ENCODE data around the gene PRTN3. TPM values are rescaled to one million over a fixed set of nuclear protein-coding genes. Genes with fewer than 3 reads are reported as not detected.

Gene PRTN3
- polyA plus RNA-seq, 1 donor (not counting 4 experiments of a cell fraction or from before 2014, with no cell fraction given) = not detected

DNA sequence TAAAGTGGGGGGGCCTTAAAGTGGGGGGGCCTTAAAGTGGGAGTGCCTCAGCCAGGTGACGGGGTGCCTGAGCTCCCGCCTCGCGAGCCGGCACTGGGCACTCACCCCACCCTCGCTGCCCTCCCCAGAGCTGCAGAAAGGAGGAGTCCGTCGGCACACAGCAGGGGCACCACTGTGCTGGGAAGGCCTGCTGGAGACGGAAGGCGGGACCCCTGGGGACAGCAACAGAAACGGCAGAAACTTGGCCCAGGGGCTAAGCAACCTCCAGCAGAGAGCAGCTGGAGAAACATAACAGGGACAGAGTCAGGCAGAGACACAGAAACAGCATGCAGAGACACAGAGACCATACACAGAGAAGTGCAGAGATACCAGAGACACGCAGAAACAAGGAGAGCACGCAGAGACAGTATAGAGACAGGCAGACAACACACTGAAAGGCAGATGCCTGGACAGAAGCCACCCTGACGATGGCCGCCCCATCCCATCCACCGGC, 26.5 kb downstream of the PRTN3 start:
- no peak for TF ChIP-seq EZH2 (IDR thresholded peaks at IDR 0.05; ENCODE audit: low read length)
- Histone ChIP-seq H3K27ac (ENCODE audit: control insufficient read depth, insufficient read depth, low read length) (no peak overlapping the region), H3K4me1 (ENCODE audit: control insufficient read depth, extremely low read depth, insufficient read depth, low read length) (peaks cover 16% of the 10 kb centered on the region), H3K9ac (ENCODE audit: control insufficient read depth, extremely low read depth, insufficient read depth, low read length) (no peak overlapping the region), H2AFZ (ENCODE audit: control insufficient read depth, low read length) (no peak overlapping the region), H3K9me1 (ENCODE audit: control insufficient read depth, extremely low read depth, insufficient read depth, low read length) (no peaks in the 10 kb centered on the region), H3K4me2 (ENCODE audit: control insufficient read depth, extremely low read depth, insufficient read depth, low read depth, low read length) (no peak overlapping the region), H4K20me1 (ENCODE audit: control insufficient read depth, extremely low read depth, insufficient read depth, low read length) (no peaks in the 10 kb centered on the region), H3K27me3 (ENCODE audit: control insufficient read depth, extremely low read depth, insufficient read depth, low read length) (no peaks in the 10 kb centered on the region), H3K4me3 (ENCODE audit: control insufficient read depth in 2 of 3, extremely low read depth in 1 of 3, insufficient read depth in 2 of 3, low read depth in 1 of 3, low read length in 3 of 3) (no peak overlapping the region), H3K9me3 (ENCODE audit: control insufficient read depth, low read depth, low read length) (no peaks in the 10 kb centered on the region), H3K36me3 (ENCODE audit: control insufficient read depth in 2 of 2, extremely low read depth in 1 of 2, insufficient read depth in 2 of 2, low read length in 2 of 2) (peaks cover 14 to 15% of the 10 kb centered on the region in 2 experiments), H3K79me2 (ENCODE audit: control insufficient read depth, insufficient read depth, low read length) (no peaks in the 10 kb centered on the region)
- dilution Hi-C loops (cut with MboI; ENCODE audit: extremely low pct_ligation_motif_present, low sequenced_read_pairs) = no loop called here
- peak; percentile 57 for FAIRE-seq
- no peak for DNase-seq (ENCODE audit: low read depth, low spot score)

DNA sequence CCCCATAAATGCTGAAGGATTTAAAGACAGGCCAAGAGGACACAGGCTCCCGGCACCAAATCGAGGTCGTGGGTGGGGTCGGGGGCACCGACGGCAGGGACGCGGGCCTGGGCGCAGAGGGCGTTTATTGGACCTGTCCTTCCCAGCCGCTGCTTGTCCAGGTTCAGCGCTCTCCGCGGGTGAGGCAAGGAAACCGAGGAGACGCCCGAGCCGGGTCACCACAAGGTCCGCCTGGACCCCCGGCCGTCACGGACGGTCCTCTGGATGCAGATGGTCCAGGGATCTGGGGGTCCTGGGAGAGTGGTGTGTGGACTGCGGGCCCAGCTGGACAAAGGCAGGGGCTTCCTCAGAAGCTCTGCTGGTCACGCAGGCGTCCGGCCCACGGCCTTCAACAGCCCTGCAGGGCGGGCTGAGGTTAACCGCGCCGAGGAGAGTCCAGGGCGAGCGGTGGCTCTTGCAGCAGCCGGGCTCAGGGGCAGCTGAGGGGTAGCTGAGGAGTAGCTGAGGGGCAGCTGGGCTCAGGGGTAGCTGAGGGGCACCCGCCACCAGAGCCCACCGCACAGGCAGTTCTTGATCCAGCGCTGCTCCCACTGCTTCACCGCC, 27.2 kb downstream of the PRTN3 start:
- Histone ChIP-seq H3K27me3 (ENCODE audit: control insufficient read depth, extremely low read depth, insufficient read depth, low read length) (no peaks in the 10 kb centered on the region), H3K79me2 (ENCODE audit: control insufficient read depth, insufficient read depth, low read length) (no peaks in the 10 kb centered on the region), H3K4me2 (ENCODE audit: control insufficient read depth, extremely low read depth, insufficient read depth, low read depth, low read length) (no peak overlapping the region), H3K4me1 (ENCODE audit: control insufficient read depth, extremely low read depth, insufficient read depth, low read length) (peaks cover 16% of the 10 kb centered on the region), H3K4me3 (ENCODE audit: control insufficient read depth in 2 of 3, extremely low read depth in 1 of 3, insufficient read depth in 2 of 3, low read depth in 1 of 3, low read length in 3 of 3) (no peak overlapping the region), H3K27ac (ENCODE audit: control insufficient read depth, insufficient read depth, low read length) (no peak overlapping the region), H3K9me3 (ENCODE audit: control insufficient read depth, low read depth, low read length) (no peaks in the 10 kb centered on the region), H2AFZ (ENCODE audit: control insufficient read depth, low read length) (no peak overlapping the region), H3K36me3 (ENCODE audit: control insufficient read depth in 2 of 2, extremely low read depth in 1 of 2, insufficient read depth in 2 of 2, low read length in 2 of 2) (peaks cover 14 to 15% of the 10 kb centered on the region in 2 experiments), H3K9ac (ENCODE audit: control insufficient read depth, extremely low read depth, insufficient read depth, low read length) (no peak overlapping the region), H4K20me1 (ENCODE audit: control insufficient read depth, extremely low read depth, insufficient read depth, low read length) (no peaks in the 10 kb centered on the region), H3K9me1 (ENCODE audit: control insufficient read depth, extremely low read depth, insufficient read depth, low read length) (no peaks in the 10 kb centered on the region)
- FAIRE-seq (no peak), DNase-seq (ENCODE audit: low read depth, low spot score) (no peak)
- dilution Hi-C loops (cut with MboI; ENCODE audit: extremely low pct_ligation_motif_present, low sequenced_read_pairs) = no loop called here
- TF ChIP-seq, protein P1, sequence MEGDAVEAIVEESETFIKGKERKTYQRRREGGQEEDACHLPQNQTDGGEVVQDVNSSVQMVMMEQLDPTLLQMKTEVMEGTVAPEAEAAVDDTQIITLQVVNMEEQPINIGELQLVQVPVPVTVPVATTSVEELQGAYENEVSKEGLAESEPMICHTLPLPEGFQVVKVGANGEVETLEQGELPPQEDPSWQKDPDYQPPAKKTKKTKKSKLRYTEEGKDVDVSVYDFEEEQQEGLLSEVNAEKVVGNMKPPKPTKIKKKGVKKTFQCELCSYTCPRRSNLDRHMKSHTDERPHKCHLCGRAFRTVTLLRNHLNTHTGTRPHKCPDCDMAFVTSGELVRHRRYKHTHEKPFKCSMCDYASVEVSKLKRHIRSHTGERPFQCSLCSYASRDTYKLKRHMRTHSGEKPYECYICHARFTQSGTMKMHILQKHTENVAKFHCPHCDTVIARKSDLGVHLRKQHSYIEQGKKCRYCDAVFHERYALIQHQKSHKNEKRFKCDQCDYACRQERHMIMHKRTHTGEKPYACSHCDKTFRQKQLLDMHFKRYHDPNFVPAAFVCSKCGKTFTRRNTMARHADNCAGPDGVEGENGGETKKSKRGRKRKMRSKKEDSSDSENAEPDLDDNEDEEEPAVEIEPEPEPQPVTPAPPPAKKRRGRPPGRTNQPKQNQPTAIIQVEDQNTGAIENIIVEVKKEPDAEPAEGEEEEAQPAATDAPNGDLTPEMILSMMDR (optimal IDR thresholded peaks at IDR 0.05 in 1 of 3, IDR thresholded peaks at IDR 0.05 in 1 of 3, conservative IDR thresholded peaks at IDR 0.05 in 1 of 3; ENCODE audit: extremely low read depth in 1 of 3, insufficient read depth in 2 of 3, low read length in 3 of 3) = no peak
- no peak for TF ChIP-seq EZH2 (IDR thresholded peaks at IDR 0.05; ENCODE audit: low read length)
